ENCODE results near the gene FRK. TPM values are rescaled to one million over a fixed set of nuclear protein-coding genes. Genes with fewer than 3 reads are reported as not detected.

FRK gene
- total and polyA plus RNA-seq, 9 donors = 0.38 to 3.5 (median 1.1) TPM

DNA sequence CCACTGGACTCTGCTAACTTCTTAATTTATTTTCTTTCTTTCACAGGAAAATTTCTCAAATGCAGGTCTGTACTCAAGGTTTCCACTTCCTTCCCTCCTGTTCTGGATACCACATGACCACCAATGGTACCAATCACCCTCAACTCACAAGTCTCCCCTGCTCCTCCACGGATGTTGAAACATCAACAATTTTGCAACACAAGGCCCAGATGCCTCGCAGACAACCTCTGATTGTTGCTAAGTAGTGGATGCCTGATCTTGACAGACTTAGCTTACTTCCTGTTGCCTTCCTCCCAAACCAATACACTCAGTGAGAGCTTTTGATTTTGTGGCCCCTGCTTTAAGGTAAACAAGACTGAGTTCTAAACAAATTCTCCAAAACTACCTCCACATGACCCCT lies 146.6 kb downstream of the FRK start:
- Histone ChIP-seq H3K9me3 (no peaks in the 10 kb centered on the region), H3K27me3 (no peaks in the 10 kb centered on the region), H3K4me3 (no peak overlapping the region), H3K4me1 (ENCODE audit: insufficient read depth) (no peaks in the 10 kb centered on the region), H3K36me3 (no peaks in the 10 kb centered on the region), H3K27ac (no peak overlapping the region)
- intact Hi-C loops (cut with DNase I) = no loop called here
- 32 to 51% (median 45%) methylated on average over 2 of the region's 2 CpGs for WGBS, 3 donors
- DNase-seq = no peak
- TF ChIP-seq EP300 (IDR thresholded peaks at IDR 0.05) = no peak
- TF ChIP-seq, protein P1, sequence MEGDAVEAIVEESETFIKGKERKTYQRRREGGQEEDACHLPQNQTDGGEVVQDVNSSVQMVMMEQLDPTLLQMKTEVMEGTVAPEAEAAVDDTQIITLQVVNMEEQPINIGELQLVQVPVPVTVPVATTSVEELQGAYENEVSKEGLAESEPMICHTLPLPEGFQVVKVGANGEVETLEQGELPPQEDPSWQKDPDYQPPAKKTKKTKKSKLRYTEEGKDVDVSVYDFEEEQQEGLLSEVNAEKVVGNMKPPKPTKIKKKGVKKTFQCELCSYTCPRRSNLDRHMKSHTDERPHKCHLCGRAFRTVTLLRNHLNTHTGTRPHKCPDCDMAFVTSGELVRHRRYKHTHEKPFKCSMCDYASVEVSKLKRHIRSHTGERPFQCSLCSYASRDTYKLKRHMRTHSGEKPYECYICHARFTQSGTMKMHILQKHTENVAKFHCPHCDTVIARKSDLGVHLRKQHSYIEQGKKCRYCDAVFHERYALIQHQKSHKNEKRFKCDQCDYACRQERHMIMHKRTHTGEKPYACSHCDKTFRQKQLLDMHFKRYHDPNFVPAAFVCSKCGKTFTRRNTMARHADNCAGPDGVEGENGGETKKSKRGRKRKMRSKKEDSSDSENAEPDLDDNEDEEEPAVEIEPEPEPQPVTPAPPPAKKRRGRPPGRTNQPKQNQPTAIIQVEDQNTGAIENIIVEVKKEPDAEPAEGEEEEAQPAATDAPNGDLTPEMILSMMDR (IDR thresholded peaks at IDR 0.05) = no peak
- no peak for TF ChIP-seq POLR2A (IDR thresholded peaks at IDR 0.05)

DNA sequence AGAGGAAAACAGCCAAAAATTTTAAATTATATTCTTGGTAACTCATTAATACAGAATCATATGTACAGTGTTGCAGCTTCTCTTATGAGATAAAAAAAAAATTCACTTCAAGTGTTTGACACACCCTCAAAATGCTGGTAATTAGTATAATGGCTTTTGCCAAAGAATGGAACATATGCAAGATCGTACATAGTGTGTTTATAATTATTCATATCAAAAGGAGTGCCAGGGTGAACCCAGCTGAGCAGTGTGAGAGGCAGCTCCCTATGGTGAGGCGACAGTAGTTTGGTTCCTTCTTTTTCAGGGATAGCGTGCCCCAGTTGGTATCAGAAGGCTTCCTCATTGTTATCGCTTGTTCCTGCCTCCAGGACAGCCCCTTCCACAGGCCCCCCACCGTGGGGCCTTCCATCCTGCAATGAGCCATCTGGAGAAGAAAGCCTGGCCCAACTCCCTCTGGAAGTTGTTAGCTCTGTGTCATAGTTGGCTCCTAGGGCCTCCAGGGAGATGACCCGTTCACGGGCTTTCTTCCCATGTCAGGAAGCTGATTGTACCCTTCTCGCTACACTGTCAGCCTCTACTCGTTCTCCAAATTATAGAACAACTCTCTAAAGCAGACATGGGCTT lies 150.7 kb downstream of the FRK start:
- H3K27ac ChIP-seq = no peak overlapping the region
- WGBS, 3 donors = 75 to 79% (median 76%) methylated on average over 9 of the region's 9 CpGs
- no peak for TF ChIP-seq EP300 (IDR thresholded peaks at IDR 0.05)
- TF ChIP-seq, protein P1 (IDR thresholded peaks at IDR 0.05) = no peak
- no peak for TF ChIP-seq POLR2A (IDR thresholded peaks at IDR 0.05)

DNA sequence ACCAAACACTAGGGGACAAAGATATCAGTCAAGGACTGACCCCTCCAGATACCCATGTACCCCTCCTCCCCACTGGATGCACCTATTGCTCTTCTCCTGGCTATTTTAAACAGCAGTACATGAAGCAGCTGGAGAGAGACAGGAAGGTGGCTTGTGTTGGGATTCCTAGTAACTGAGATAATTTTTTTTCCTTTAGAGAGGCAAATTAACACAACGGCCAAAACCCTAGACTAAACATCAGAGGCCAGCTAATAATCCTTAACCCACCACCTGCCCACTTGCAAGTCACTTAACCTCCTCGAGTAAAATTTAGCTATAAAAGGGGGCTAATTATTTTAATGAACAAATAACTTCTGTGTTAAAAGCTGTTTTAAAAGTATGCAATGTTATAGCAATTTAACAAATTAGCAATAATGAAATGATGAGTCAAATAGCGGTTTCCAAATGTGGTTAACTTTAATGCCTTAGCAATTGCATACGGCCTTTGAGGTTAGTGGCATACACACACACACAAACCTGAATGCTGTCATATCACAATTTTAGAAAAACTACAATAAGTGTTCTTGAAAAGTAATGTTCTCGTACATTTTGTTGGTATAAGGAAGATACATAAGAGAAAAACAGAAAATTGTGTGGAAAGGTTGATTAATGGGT lies 151.7 kb downstream of the FRK start:
- 37 to 46% (median 37%) methylated on average over 5 of the region's 5 CpGs for WGBS, 3 donors
- Histone ChIP-seq H3K4me1 (ENCODE audit: insufficient read depth) (no peaks in the 10 kb centered on the region), H3K27ac (no peak overlapping the region), H3K4me3 (no peak overlapping the region), H3K36me3 (no peaks in the 10 kb centered on the region), H3K9me3 (no peaks in the 10 kb centered on the region), H3K27me3 (no peaks in the 10 kb centered on the region)
- intact Hi-C loops (cut with DNase I) = no loop called here
- DNase-seq = no peak
- TF ChIP-seq, protein P1 (IDR thresholded peaks at IDR 0.05) = no peak
- TF ChIP-seq EP300 (IDR thresholded peaks at IDR 0.05) (no peak), POLR2A (IDR thresholded peaks at IDR 0.05) (no peak)

More for the DNA sequence above, 150.7 kb downstream of the FRK start:
- no peaks in the 10 kb centered on the region for H3K4me1 ChIP-seq (ENCODE audit: insufficient read depth)
- no peaks in the 10 kb centered on the region for H3K27me3 ChIP-seq
- intact Hi-C loops (cut with DNase I) = no loop called here
- no peak for DNase-seq
- no peaks in the 10 kb centered on the region for H3K36me3 ChIP-seq
- no peaks in the 10 kb centered on the region for H3K9me3 ChIP-seq
- no peak overlapping the region for H3K4me3 ChIP-seq

DNA sequence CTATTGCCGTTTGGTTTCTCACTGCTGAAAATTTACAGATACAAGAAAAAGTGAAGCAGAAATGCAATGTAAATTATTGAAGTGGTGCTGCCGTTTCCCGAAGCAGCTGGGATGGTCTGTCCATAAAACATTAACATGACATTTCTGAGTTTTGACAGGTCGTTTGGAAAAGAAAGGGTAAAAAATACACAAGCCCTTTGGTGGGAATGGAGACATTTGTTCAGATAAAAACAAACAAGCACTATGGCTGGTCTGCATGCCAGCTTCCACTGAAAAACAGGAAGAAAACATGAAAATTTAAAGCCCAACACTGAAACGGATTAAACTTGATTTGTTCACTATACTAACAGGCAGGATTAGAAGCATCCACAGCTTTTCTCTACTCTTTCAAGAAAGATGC lies 155.2 kb downstream of the FRK start:
- H3K9me3 ChIP-seq = no peaks in the 10 kb centered on the region
- no peaks in the 10 kb centered on the region for H3K27me3 ChIP-seq
- no peaks in the 10 kb centered on the region for H3K4me1 ChIP-seq (ENCODE audit: insufficient read depth)
- TF ChIP-seq EP300 (IDR thresholded peaks at IDR 0.05) = no peak
- TF ChIP-seq, protein P1 (IDR thresholded peaks at IDR 0.05) = no peak
- TF ChIP-seq POLR2A (IDR thresholded peaks at IDR 0.05) = no peak
- 56 to 61% (median 58%) methylated on average over 5 of the region's 5 CpGs for WGBS, 3 donors
- H3K4me3 ChIP-seq = no peak overlapping the region
- H3K36me3 ChIP-seq = no peaks in the 10 kb centered on the region
- intact Hi-C loops (cut with DNase I) = no loop called here
- H3K27ac ChIP-seq = no peak overlapping the region
- no peak for DNase-seq
